ENCODE measurements around the gene UCK2.

The UCK2 gene

DNA sequence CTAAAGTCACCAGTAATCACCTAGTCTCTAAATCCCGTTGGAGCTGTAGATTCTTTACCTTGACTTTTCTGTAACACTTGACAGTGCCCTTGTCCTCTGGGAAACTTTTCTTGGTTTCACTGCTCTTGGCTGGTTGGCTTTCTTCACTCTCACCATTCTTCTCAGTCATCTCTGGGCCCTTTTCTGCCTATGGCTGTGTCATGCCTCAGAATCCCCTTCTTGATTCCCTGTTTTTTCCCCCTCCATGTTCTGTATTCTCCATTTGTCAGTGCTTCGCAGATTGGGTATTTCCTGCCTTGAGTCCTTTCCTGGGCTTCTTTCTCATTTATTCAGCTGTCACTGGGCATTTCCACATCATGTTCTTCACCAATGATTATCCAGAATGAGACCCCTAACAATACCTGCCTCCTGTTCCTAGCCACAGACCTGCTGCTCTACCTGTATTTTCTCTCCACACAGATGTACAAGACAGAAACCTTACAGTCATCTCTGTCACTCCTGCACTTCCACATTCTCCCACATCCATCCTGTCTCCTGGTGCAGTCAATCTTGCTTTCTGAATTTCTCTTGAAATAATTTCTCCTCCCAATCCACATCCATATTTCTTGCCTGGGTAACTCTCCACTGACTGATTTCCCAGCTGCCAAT is 14.7 kb downstream of the UCK2 start:
- DNase-seq (ENCODE audit: low spot score), result no peak
- TF ChIP-seq, protein P1, sequence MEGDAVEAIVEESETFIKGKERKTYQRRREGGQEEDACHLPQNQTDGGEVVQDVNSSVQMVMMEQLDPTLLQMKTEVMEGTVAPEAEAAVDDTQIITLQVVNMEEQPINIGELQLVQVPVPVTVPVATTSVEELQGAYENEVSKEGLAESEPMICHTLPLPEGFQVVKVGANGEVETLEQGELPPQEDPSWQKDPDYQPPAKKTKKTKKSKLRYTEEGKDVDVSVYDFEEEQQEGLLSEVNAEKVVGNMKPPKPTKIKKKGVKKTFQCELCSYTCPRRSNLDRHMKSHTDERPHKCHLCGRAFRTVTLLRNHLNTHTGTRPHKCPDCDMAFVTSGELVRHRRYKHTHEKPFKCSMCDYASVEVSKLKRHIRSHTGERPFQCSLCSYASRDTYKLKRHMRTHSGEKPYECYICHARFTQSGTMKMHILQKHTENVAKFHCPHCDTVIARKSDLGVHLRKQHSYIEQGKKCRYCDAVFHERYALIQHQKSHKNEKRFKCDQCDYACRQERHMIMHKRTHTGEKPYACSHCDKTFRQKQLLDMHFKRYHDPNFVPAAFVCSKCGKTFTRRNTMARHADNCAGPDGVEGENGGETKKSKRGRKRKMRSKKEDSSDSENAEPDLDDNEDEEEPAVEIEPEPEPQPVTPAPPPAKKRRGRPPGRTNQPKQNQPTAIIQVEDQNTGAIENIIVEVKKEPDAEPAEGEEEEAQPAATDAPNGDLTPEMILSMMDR (IDR thresholded peaks at IDR 0.05), result no peak
- Histone ChIP-seq H3K4me3 (no peak overlapping the region), H3K27ac (no peak overlapping the region)

- no peak for DNase-seq (ENCODE audit: low spot score)
- TF ChIP-seq, protein P1 (IDR thresholded peaks at IDR 0.05), result no peak
- Histone ChIP-seq H3K27ac (no peak overlapping the region), H3K4me3 (no peak overlapping the region)
Observed at GRCh38 chr1:165842671-165843129, 15.3 kb downstream of the UCK2 start.

DNA sequence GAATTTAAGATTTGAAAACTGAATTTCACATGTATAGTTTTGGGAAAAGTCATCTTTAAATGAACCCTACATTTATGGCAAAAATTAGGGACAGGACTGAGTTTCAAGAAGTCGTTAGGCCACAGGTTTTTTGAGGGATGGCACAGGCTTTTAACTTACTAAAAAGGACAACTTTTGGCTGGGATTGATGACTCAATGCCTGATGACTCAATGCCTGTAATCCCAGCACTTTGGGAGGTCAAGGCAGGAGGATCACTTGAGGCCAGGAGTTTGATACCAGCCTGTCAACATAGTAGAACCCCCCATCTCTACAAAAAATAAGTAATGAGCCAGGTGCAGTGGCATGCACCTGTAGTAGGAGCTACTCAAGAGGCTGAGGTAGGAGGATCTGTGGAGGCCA is 15.9 kb downstream of the UCK2 start:
- DNase-seq (ENCODE audit: low spot score), result no peak
- Histone ChIP-seq H3K4me3 (no peak overlapping the region), H3K27ac (no peak overlapping the region)
- TF ChIP-seq, protein P1 (IDR thresholded peaks at IDR 0.05), result no peak

GRCh38 chr1:165844114-165844798 is 16.8 kb downstream of the UCK2 start:
- no peak for DNase-seq (ENCODE audit: low spot score)

GRCh38 chr1:165844933-165845332 is 17.5 kb downstream of the UCK2 start:
- H3K27ac ChIP-seq, result no peak overlapping the region
- H3K4me3 ChIP-seq, result no peak overlapping the region
- no peak for DNase-seq (ENCODE audit: low spot score)
- TF ChIP-seq, protein P1 (IDR thresholded peaks at IDR 0.05), result no peak

More at GRCh38 chr1:165844114-165844798, 16.8 kb downstream of the UCK2 start:
- H3K27ac ChIP-seq, result no peak overlapping the region
- TF ChIP-seq, protein P1 (IDR thresholded peaks at IDR 0.05), result no peak
- no peak overlapping the region for H3K4me3 ChIP-seq

GRCh38 chr1:165845569-165845968 is 18.2 kb downstream of the UCK2 start:
- Histone ChIP-seq H3K27ac (no peak overlapping the region), H3K4me3 (no peak overlapping the region)
- DNase-seq (ENCODE audit: low spot score), result no peak
- TF ChIP-seq, protein P1 (IDR thresholded peaks at IDR 0.05), result no peak

Data from coronary artery (tissue), 2 donors.